Mucosa of descending colon (tissue), 3 donors: Measurements from ENCODE around the gene EFTUD2. TPM values are rescaled to one million over a fixed set of nuclear protein-coding genes. Genes with fewer than 3 reads are reported as not detected.
"Not testable (repeated sequence)": the region's sequence is repeated elsewhere in the genome, so short reads cannot be mapped to it uniquely, and the experiment has no call there.

Experiments used
- ATAC-seq: fragments of 200-7000 bp; cut with Tn5 transposase; one replicate; pipeline ENCODE4 v1.9.1; 2020; ENCODE audit warnings: mild to moderate bottlenecking, moderate library complexity
- DNase-seq, 3 donors: peaks; one replicate each; pipeline ENCODE4 v3.0.0-alpha.2; 2020
- H3K36me3 ChIP-seq: fragments of 200-600 bp; one replicate; pipeline ENCODE4 v1.8.0; 2021; ENCODE audit warnings: low read depth, mild to moderate bottlenecking
- H3K4me1 ChIP-seq: fragments of 200-600 bp; one replicate; pipeline ENCODE4 v1.8.0; 2021; ENCODE audit warnings: low read depth, mild to moderate bottlenecking
- H3K4me3 ChIP-seq: fragments of 200-600 bp; one replicate; pipeline ENCODE4 v1.8.0; 2021; ENCODE audit warnings: mild to moderate bottlenecking
- H3K9me3 ChIP-seq: fragments of 200-600 bp; one replicate; pipeline ENCODE4 v1.8.0; 2021; ENCODE audit warnings: mild to moderate bottlenecking
- intact Hi-C, 2 donors: fragments of 100-400 bp; cut with DNase I in 1 of 2; cut with micrococcal nuclease in 1 of 2; formaldehyde crosslinking; loops; one replicate each; pipeline versions ENCODE4 v1.11.0 to v1.11.1; 2022; cut with DNase I, micrococcal nuclease
- total RNA-seq, 3 donors: library from RNA; stranded (reverse); fragmentation: NEBNext Ultra II Directional in 2 of 3; extraction: Animal tissue kit (Norgen Biotek cat#: 25700) in 2 of 3; gene quantifications; one replicate each; pipeline versions ENCODE4 v1.2.1 to v1.2.4, GENCODE V29; 2021 to 2023
- TF ChIP-seq, protein P1 (sequence below): fragments of 200-600 bp; IDR thresholded peaks from one replicate; pipeline ENCODE4 v1.8.0; 2022; ENCODE audit warnings: antibody characterized with exemption, mild to moderate bottlenecking
- donor health status: DM: no; HTN: no; CAD: no; lungs with moderate emphysema.
- donor health status: DM: no; HTN: no; CAD: no.
- donor health status: DM: no; HTN: yes; CAD: no.

Gene EFTUD2
- total RNA-seq, 3 donors from 2014 or later = 66.3 to 88.1 (median 82.0) TPM

DNA sequence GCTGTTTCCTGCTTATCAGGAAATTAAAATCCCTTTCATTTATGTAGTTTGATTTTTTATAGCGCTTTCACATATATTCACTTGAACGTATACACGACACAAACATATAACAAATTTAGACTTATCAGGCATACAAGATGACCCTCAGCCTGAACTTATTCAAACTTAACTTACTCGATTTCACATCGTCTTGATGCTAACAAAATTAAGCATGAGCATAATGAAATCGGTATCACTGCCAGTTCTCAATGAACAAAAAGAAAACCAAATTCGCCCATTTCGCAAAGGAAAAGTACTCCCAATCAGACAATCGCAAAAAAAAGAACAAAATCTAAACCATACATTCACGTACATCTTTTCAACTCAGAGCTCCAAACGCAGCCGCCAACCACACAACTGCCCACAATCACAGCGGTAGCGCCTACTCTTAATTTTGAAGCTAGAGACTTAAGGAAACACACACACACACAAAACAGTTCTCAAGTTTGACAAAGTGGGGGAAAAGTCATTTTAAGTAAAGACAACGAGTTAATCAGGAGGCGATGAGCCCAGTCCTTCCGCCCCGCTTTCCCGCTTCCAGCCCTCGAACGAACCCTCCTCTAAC lies 70.2 kb downstream of the EFTUD2 start:
- H3K4me3 ChIP-seq = no peak overlapping the region
- DNase-seq = no peak
- H3K9me3 ChIP-seq = no peaks in the 10 kb centered on the region
- ATAC-seq = no peak
- intact Hi-C loops = loop anchor here in 1 of 2 donors (5.0 kb wide), 1 partner anchor 52 kb away; no protein-coding TSS in a partner anchor
- TF ChIP-seq, protein P1, sequence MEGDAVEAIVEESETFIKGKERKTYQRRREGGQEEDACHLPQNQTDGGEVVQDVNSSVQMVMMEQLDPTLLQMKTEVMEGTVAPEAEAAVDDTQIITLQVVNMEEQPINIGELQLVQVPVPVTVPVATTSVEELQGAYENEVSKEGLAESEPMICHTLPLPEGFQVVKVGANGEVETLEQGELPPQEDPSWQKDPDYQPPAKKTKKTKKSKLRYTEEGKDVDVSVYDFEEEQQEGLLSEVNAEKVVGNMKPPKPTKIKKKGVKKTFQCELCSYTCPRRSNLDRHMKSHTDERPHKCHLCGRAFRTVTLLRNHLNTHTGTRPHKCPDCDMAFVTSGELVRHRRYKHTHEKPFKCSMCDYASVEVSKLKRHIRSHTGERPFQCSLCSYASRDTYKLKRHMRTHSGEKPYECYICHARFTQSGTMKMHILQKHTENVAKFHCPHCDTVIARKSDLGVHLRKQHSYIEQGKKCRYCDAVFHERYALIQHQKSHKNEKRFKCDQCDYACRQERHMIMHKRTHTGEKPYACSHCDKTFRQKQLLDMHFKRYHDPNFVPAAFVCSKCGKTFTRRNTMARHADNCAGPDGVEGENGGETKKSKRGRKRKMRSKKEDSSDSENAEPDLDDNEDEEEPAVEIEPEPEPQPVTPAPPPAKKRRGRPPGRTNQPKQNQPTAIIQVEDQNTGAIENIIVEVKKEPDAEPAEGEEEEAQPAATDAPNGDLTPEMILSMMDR = no peak
- H3K36me3 ChIP-seq = no peaks in the 10 kb centered on the region
- H3K4me1 ChIP-seq = peaks cover 12% of the 10 kb centered on the region

DNA sequence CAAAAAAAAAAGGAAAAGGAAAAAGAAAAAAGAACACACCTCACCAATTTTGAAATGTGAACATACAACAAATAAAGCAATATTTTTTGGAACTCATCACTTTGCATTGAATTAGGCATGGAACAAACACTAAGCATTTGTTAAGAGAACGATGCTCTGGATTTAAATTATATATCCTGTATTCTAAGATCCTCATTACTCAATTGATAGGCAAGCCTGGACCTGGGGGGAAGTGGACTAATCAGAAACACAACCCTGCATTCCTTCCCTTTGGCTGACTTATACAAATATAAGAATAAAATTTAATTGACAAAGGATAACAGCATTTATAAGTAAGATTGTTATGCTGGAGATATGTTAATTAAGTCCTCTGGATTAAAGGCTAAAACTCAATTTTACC lies 71.4 kb downstream of the EFTUD2 start:
- Histone ChIP-seq H3K4me1 (peaks cover 12% of the 10 kb centered on the region), H3K4me3 (no peak overlapping the region), H3K36me3 (no peaks in the 10 kb centered on the region), H3K9me3 (no peaks in the 10 kb centered on the region)
- intact Hi-C loops = loop anchor here in 1 of 2 donors (5.0 kb wide), 1 partner anchor 51 kb away; no protein-coding TSS in a partner anchor
- TF ChIP-seq, protein P1 = no peak
- no peak for ATAC-seq
- DNase-seq = no peak

DNA sequence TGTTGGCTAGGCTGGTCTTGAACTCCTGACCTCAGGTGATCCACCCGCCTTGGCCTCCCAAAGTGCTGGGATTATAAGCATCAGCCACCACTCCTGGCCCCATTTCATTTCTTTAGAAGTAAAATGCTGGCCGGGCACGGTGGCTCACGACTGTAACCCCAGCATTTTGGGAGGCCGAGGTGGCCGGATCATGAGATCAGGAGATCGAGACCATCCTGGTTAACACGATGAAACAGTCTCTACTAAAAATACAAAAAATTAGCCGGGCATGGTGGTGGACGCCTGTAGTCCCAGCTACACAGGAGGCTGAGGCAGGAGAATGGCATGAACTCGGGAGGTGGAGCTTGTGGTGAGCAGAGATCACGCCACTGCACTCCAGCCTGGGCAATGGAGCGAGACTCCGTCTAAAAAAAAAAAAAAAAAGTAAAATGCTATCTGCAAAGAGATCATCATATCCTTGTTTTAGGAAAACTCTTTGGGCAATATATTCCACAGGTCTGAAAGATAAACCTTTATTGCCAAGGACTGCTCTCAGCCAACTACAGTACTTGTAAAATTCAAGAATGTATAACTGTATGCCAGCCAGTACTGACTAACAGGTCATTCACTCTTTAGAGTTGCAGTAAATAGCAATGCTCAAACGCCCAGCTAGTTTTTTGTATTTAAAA lies 73.0 kb downstream of the EFTUD2 start:
- intact Hi-C loops = loop anchor here in 1 of 2 donors (5.0 kb wide), 1 partner anchor 49 kb away; no protein-coding TSS in a partner anchor
- no peaks in the 10 kb centered on the region for H3K9me3 ChIP-seq
- TF ChIP-seq, protein P1 = no peak
- DNase-seq (no peak), ATAC-seq (no peak)
- H3K36me3 ChIP-seq = no peaks in the 10 kb centered on the region
- peaks cover 12% of the 10 kb centered on the region for H3K4me1 ChIP-seq
- no peak overlapping the region for H3K4me3 ChIP-seq

DNA sequence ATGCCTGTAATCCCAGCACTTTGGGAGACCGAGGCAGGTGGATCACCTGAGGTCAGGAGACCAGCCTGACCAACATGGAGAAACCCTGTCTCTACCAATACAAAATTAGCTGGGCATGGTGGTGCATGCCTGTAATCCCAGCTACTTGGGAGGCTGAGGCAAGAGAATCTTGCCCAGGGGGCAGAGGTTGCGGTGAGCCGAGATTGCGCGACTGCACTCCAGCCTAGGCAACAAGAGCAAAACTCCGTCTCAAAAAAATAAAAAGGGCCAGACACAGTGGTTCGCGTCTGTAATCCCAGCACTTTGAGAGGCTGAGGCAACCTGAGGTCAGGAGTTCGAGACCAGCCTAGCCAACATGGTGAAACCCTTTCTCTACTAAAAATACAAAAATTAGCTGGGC lies 74.0 kb downstream of the EFTUD2 start:
- ATAC-seq, H3K4me1 ChIP-seq, H3K36me3 ChIP-seq, H3K9me3 ChIP-seq, H3K4me3 ChIP-seq, DNase-seq: not testable (repeated sequence)
- intact Hi-C loops = loop anchor here in 1 of 2 donors (5.0 kb wide), 1 partner anchor 48 kb away; no protein-coding TSS in a partner anchor

DNA sequence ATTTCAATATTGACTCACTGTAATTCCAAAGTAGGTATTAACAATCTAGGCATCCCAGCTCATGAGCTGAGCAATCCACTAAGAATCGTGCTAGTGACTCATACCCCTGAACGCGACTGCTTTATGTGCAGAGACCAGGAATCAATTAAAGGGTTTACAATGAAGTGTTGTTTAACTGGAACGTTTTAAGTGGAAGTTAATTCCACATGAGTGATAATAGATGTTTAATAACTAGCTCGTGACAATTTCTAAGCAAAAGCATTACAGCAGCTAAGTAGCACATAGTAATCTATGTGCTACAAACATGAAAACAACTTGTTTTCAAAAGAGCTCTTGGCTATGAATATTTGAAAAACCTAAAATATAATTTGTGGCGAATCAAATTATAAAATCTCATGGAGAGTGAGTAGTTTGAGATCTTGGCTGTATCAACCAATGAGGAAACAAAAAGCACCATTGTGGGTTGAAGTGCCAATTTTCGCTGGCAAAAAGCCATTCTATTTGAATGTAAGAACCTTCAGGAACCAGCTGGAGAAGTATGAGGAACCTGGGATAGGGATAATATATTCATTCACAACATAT lies 78.5 kb downstream of the EFTUD2 start:
- TF ChIP-seq, protein P1 = no peak
- ATAC-seq = no peak
- no peak for DNase-seq
- intact Hi-C loops = no loop called here
- H3K4me3 ChIP-seq = no peak overlapping the region
- H3K4me1 ChIP-seq = no peaks in the 10 kb centered on the region
- H3K36me3 ChIP-seq = no peaks in the 10 kb centered on the region
- H3K9me3 ChIP-seq = no peaks in the 10 kb centered on the region

DNA sequence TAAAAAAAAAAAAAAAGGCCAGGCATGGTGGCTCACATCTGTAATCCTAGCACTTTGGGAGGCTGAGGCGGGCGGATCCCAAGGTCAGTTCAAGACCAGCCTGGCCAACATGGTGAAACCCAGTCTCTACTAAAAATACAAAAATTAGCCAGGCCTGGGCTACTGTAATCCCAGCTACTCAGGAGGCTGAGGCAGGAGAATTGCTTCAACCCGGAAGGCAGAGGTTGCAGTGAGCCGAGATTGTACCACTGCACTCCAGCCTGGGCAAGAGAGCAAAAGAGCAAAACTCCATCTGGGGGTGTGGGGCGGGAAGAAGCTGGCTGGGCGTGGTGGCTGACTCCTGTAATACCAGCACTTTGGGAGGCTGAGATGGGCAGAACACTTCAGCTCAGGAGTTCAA lies 80.7 kb downstream of the EFTUD2 start:
- DNase-seq, ATAC-seq, H3K36me3 ChIP-seq, H3K4me1 ChIP-seq, H3K4me3 ChIP-seq, H3K9me3 ChIP-seq, intact Hi-C loops: not testable (repeated sequence)
